Psoas muscle (tissue), 8 donors: ENCODE results near the gene NOM1. TPM values are rescaled to one million over a fixed set of nuclear protein-coding genes. Genes with fewer than 3 reads are reported as not detected.

Source experiments
- ATAC-seq, 4 donors: fragments of 200-7000 bp; cut with Tn5 transposase; one replicate each; pipeline ENCODE4 v1.9.1; 2020; ENCODE audit warnings: moderate library complexity in 3 of 4, mild to moderate bottlenecking in 2 of 4
- DNase-seq, 2 donors: peaks; one replicate each; pipeline ENCODE4 v3.0.0-alpha.2; 2020
- H3K27ac ChIP-seq: fragments of 200-600 bp; one replicate; pipeline ENCODE4 v1.8.0; 2022
- H3K27me3 ChIP-seq, 3 donors: fragments of 200-600 bp in 1 of 3; one replicate each; pipeline versions ENCODE4 v1.6.1 to v1.8.0; 2013 to 2022; ENCODE audit warnings: low read length in 2 of 3, mild to moderate bottlenecking in 2 of 3, moderate library complexity in 1 of 3; ENCODE audit not compliant: insufficient read depth in 3 of 3
- H3K36me3 ChIP-seq, 2 donors: fragments of 200-600 bp in 1 of 2; one replicate each; pipeline versions ENCODE4 v1.6.1 to v1.8.0; 2013 to 2022; ENCODE audit warnings: low read depth in 1 of 2, mild to moderate bottlenecking in 1 of 2, moderate library complexity in 1 of 2; ENCODE audit not compliant: insufficient read depth in 1 of 2
- H3K4me1 ChIP-seq: fragments of 200-600 bp; one replicate; pipeline ENCODE4 v1.8.0; 2022
- H3K4me3 ChIP-seq: fragments of 200-600 bp; one replicate; pipeline ENCODE4 v1.8.0; 2022; ENCODE audit warnings: mild to moderate bottlenecking
- H3K9me3 ChIP-seq: fragments of 200-600 bp; one replicate; pipeline ENCODE4 v1.8.0; 2022
- WGBS, 3 donors: extraction: QIAGEN DNeasy Blood & Tissue Kit; methylation state at CpG; one replicate each; pipeline versions ENCODE4 v1.1.6 to v1.1.7; 2013; 5-methylcytosine and 5-hydroxymethylcytosine counted together
- intact Hi-C, 2 donors: fragments of 100-400 bp; cut with DNase I; formaldehyde crosslinking; loops; one replicate each; pipeline versions ENCODE4 v1.11.0 to v1.14.2; 2022
- polyA plus RNA-seq, 3 donors: library from polyadenylated mRNA; stranded (reverse); fragments of 200-250 nt; gene quantifications; one replicate each; pipeline ENCODE4 v1.2.3, GENCODE V29; 2013
- total RNA-seq, 4 donors: library from RNA; stranded (reverse); fragmentation: NEBNext Ultra II Directional in 2 of 4; extraction: Animal tissue kit (Norgen Biotek cat#: 25700) in 2 of 4; gene quantifications; one replicate each; pipeline versions ENCODE4 v1.2.1 to v1.2.4, GENCODE V29; 2021 to 2023
- TF ChIP-seq, protein P1 (sequence below): fragments of 200-600 bp; IDR thresholded peaks from one replicate; pipeline ENCODE4 v1.8.0; 2022; ENCODE audit warnings: antibody characterized with exemption
- donor health status: healthy with polysubstance abuse.
- donor health status: DM: no; HTN: no; CAD: no; lungs with moderate emphysema.
- donor health status: Bipolar disorder and iron deficiency.
- donor health status: healthy.
- donor health status: DM: yes; HTN: yes; CAD: no.
- donor health status: DM: no; HTN: no; CAD: no.
- donor health status: DM: no; HTN: no; CAD: no.
- donor health status: DM: yes; HTN: yes; CAD: no.

The NOM1 gene
- total and polyA plus RNA-seq, 7 donors, result 8.2 to 20.5 (median 14.7) TPM

- peaks cover 14% of the 10 kb centered on the region for H3K4me1 ChIP-seq
- TF ChIP-seq, protein P1, sequence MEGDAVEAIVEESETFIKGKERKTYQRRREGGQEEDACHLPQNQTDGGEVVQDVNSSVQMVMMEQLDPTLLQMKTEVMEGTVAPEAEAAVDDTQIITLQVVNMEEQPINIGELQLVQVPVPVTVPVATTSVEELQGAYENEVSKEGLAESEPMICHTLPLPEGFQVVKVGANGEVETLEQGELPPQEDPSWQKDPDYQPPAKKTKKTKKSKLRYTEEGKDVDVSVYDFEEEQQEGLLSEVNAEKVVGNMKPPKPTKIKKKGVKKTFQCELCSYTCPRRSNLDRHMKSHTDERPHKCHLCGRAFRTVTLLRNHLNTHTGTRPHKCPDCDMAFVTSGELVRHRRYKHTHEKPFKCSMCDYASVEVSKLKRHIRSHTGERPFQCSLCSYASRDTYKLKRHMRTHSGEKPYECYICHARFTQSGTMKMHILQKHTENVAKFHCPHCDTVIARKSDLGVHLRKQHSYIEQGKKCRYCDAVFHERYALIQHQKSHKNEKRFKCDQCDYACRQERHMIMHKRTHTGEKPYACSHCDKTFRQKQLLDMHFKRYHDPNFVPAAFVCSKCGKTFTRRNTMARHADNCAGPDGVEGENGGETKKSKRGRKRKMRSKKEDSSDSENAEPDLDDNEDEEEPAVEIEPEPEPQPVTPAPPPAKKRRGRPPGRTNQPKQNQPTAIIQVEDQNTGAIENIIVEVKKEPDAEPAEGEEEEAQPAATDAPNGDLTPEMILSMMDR, result no peak
- no peak overlapping the region for H3K27ac ChIP-seq
- no peak for ATAC-seq
- 31 to 49% (median 48%) methylated on average over 12 to 13 of the region's 13 CpGs for WGBS, 3 donors
- no peak overlapping the region for H3K4me3 ChIP-seq
- intact Hi-C loops, result no loop called here
- no peak for DNase-seq
- no peaks in the 10 kb centered on the region for H3K36me3 ChIP-seq
- H3K9me3 ChIP-seq, result no peaks in the 10 kb centered on the region
- peaks cover 0 to 97% (median 60%) of the 10 kb centered on the region in 3 donors for H3K27me3 ChIP-seq
These were observed 64.4 kb downstream of the NOM1 start for GRCh38 chr7:157013602-157014549.

DNA sequence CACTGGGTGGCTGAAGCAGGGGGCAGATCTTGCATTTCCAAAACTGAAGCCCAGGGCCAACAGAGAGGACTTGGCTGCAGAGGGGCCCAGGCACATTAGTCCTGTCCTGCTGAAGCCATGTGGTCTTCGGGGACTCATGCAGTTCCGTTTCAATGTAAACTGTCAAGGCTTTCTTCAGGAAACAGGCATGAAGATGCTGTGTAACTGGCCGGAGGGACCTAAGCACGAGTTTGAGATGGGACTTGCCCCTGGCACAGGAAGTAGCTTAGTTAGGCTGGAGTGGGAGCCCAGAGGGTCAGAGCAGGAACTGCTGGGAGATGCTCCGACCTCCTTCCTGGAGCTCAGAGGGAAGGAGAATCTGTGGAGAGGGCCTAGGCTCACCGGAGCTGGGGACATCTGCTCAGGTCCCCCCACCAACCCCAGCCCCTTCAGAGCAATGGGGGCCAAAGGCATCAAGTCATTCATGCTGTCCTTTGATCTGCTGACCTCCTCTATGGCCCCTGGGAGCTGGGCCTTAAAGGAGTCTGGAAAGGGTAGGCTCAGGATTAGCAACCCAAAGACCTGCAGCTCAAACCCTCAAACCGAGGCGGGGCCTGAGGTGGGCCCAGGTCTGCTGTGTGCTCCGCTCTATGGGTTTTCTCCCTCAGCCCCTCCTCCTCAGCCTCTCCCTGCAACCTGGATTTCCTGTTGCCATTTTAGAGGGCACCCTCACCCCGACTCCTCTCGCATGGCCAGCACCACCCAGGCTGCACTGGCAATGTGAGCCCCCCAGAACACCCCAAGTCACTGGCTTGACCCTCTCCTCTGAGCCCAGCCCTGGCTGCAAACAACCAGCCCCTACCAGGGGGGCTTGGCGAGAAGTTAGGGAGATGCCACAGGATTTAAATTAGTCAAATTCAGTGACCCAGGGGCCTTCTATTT is 65.4 kb downstream of the NOM1 start:
- TF ChIP-seq, protein P1, result no peak
- H3K27ac ChIP-seq, result no peak overlapping the region
- intact Hi-C loops, result no loop called here
- H3K4me3 ChIP-seq, result no peak overlapping the region
- ATAC-seq (no peak), DNase-seq (no peak)
- peaks cover 0 to 99% (median 57%) of the 10 kb centered on the region in 3 donors for H3K27me3 ChIP-seq
- H3K4me1 ChIP-seq, result peaks cover 14% of the 10 kb centered on the region
- no peaks in the 10 kb centered on the region for H3K9me3 ChIP-seq
- 24 to 46% (median 35%) methylated on average over 12 of the region's 12 CpGs for WGBS, 3 donors
- no peaks in the 10 kb centered on the region for H3K36me3 ChIP-seq

DNA sequence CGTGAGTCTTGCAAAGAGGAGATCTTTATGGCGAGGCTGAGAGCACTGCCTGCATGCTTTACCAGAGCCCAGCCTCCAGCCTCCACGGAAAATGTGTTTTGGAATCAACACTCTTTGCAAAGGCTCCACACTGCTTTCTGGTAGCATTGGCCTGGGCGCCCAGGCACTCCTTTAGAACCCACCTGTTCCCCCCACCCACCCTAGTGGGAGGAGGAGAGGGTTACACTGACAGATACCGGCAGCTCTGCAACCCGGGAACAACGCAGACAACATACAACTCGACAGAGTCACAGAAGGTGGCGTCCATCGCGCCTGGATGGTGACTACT is 66.5 kb downstream of the NOM1 start:
- intact Hi-C loops, result no loop called here

DNA sequence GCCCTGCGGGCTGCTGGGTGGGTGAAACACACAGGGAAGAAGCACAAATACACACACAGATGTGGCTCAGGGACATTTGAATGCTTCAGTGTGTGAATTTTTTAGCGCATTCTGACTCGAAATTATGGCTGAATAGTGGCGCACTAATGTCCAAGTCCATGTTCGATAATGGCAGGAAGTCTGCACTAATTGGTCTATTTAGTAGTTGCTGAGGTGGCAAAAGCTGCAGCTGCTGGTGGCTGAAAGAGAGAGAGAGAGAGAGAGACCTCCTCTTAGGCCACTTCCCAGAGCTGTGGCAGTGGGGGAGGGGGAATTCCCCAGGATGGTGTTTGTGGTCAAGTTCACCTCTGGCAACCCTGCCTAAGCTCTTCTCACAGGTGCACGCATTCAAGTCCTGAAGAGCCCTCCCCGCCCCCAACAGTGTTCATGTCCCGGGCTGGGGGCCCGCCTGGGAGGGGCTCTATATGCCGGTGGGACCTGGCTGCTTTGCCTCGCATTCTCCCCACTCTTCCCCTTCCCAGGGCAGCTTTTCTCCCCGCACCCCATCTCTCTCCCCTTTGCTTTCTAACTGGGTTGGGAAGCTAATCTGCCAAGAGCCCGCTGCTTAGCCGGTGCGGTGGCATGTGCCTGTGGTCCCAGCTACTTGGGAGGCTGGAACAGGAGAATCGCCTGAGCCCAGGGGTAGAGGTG is 67.0 kb downstream of the NOM1 start:
- Histone ChIP-seq H3K4me1 (peaks cover 15% of the 10 kb centered on the region), H3K36me3 (no peaks in the 10 kb centered on the region), H3K27me3 (peaks cover 0 to 100% (median 56%) of the 10 kb centered on the region in 3 donors), H3K27ac (no peak overlapping the region), H3K4me3 (no peak overlapping the region), H3K9me3 (no peaks in the 10 kb centered on the region)
- intact Hi-C loops, result no loop called here
- ATAC-seq, result no peak
- 5% methylated on average over 16 of the region's 16 CpGs for WGBS, 3 donors
- no peak for DNase-seq
- TF ChIP-seq, protein P1, result no peak

More for the DNA sequence above, 66.5 kb downstream of the NOM1 start:
- peaks cover 18% of the 10 kb centered on the region for H3K4me1 ChIP-seq
- DNase-seq (no peak), ATAC-seq (no peak)
- no peak overlapping the region for H3K27ac ChIP-seq
- TF ChIP-seq, protein P1, result no peak
- 8 to 13% (median 13%) methylated on average over 11 of the region's 11 CpGs for WGBS, 3 donors
- H3K4me3 ChIP-seq, result no peak overlapping the region
- peaks cover 0 to 100% (median 56%) of the 10 kb centered on the region in 3 donors for H3K27me3 ChIP-seq
- H3K9me3 ChIP-seq, result no peaks in the 10 kb centered on the region
- H3K36me3 ChIP-seq, result no peaks in the 10 kb centered on the region
